ENCODE measurements around the gene ORAI3. TPM values are rescaled to one million over a fixed set of nuclear protein-coding genes. Genes with fewer than 3 reads are reported as not detected.

ORAI3 gene
- total RNA-seq, 1 experiment from 2014 or later = 9.0 TPM

- TF ChIP-seq CBX3 (IDR thresholded peaks at IDR 0.05; ENCODE audit: low read depth) (no peak), ELF1 (IDR thresholded peaks at IDR 0.05; ENCODE audit: borderline replicate concordance, low read depth) (no peak)
Observed at GRCh38 chr16:30899794-30900193, 49.1 kb upstream of the ORAI3 start (continued).

GRCh38 chr16:30900588-30900987 is 48.3 kb upstream of the ORAI3 start:
- Histone ChIP-seq H3K4me3 (replicated peaks in 1 of 2; ENCODE audit: low read depth in 1 of 2, low read length in 2 of 2) (no peak overlapping the region), H3K27me3 (ENCODE audit: insufficient read depth, low read length) (no peaks in the 10 kb centered on the region), H2AFZ (ENCODE audit: low read depth, low read length, poor library complexity, severe bottlenecking) (no peak overlapping the region), H4K20me1 (ENCODE audit: insufficient read depth) (no peaks in the 10 kb centered on the region), H3K9ac (ENCODE audit: low read length) (no peak overlapping the region), H3K27ac (ENCODE audit: low read depth, low read length) (no peak overlapping the region), H3K36me3 (ENCODE audit: control insufficient read depth in 1 of 2, insufficient read depth in 2 of 2, low read length in 2 of 2) (no peaks in the 10 kb centered on the region), H3K4me1 (ENCODE audit: control insufficient read depth in 1 of 2, insufficient read depth in 2 of 2, low read length in 2 of 2) (peaks cover 21 to 53% of the 10 kb centered on the region in 2 experiments; a peak in 3 of 4 replicates), H3K9me3 (ENCODE audit: control insufficient read depth in 1 of 2, insufficient read depth in 1 of 2, low read depth in 1 of 2, low read length in 2 of 2) (no peaks in the 10 kb centered on the region), H3K79me2 (ENCODE audit: insufficient read depth, low read length) (no peaks in the 10 kb centered on the region), H3K9me2 (ENCODE audit: insufficient read depth) (no peaks in the 10 kb centered on the region), H3K4me2 (ENCODE audit: low read length) (0 out of 2 replicates have a peak overlapping the region, but pooled peaks have one; percentile 78)
- no TSS peak for BruUV-seq (replicated peaks)
- DNase-seq (ENCODE audit: low read depth, low spot score) (no peak), ATAC-seq (no peak)
- RAD21 ChIA-PET (ENCODE audit: low non-redundant PET in 1 of 2, low total read pairs in 2 of 2, uncharacterized antibody in 2 of 2, unreplicated experiment in 2 of 2) = interaction anchor here in 1 of 2 experiments (2.1 kb wide), 1 partner anchor 56 kb away, joined by 5 read pairs; no protein-coding TSS in a partner anchor
- intact Hi-C loops (cut with micrococcal nuclease) = loop anchor here (5.0 kb wide), 1 partner anchor 58 kb away; no protein-coding TSS in a partner anchor
- no peak for TF ChIP-seq YY1 (IDR thresholded peaks at IDR 0.05; ENCODE audit: extremely low read depth, insufficient replicate concordance, low read depth, low read length)
- no peak for TF ChIP-seq ZFX (IDR thresholded peaks at IDR 0.05)
- no peak for TF ChIP-seq TCF7L2 (IDR thresholded peaks at IDR 0.05; ENCODE audit: borderline replicate concordance, extremely low read depth, insufficient read depth, insufficient read length)
- TF ChIP-seq, protein P1, sequence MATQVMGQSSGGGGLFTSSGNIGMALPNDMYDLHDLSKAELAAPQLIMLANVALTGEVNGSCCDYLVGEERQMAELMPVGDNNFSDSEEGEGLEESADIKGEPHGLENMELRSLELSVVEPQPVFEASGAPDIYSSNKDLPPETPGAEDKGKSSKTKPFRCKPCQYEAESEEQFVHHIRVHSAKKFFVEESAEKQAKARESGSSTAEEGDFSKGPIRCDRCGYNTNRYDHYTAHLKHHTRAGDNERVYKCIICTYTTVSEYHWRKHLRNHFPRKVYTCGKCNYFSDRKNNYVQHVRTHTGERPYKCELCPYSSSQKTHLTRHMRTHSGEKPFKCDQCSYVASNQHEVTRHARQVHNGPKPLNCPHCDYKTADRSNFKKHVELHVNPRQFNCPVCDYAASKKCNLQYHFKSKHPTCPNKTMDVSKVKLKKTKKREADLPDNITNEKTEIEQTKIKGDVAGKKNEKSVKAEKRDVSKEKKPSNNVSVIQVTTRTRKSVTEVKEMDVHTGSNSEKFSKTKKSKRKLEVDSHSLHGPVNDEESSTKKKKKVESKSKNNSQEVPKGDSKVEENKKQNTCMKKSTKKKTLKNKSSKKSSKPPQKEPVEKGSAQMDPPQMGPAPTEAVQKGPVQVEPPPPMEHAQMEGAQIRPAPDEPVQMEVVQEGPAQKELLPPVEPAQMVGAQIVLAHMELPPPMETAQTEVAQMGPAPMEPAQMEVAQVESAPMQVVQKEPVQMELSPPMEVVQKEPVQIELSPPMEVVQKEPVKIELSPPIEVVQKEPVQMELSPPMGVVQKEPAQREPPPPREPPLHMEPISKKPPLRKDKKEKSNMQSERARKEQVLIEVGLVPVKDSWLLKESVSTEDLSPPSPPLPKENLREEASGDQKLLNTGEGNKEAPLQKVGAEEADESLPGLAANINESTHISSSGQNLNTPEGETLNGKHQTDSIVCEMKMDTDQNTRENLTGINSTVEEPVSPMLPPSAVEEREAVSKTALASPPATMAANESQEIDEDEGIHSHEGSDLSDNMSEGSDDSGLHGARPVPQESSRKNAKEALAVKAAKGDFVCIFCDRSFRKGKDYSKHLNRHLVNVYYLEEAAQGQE (IDR thresholded peaks at IDR 0.05; ENCODE audit: low read depth) = no peak
- no peak for TF ChIP-seq MAX (IDR thresholded peaks at IDR 0.05)
- TF ChIP-seq EZH2phosphoT487 (IDR thresholded peaks at IDR 0.05; ENCODE audit: borderline replicate concordance) = no peak
- TF ChIP-seq CEBPB (IDR thresholded peaks at IDR 0.05; ENCODE audit: low read depth) = no peak
- TF ChIP-seq SIN3A (IDR thresholded peaks at IDR 0.05; ENCODE audit: low read depth) = no peak
- TF ChIP-seq, protein P2, sequence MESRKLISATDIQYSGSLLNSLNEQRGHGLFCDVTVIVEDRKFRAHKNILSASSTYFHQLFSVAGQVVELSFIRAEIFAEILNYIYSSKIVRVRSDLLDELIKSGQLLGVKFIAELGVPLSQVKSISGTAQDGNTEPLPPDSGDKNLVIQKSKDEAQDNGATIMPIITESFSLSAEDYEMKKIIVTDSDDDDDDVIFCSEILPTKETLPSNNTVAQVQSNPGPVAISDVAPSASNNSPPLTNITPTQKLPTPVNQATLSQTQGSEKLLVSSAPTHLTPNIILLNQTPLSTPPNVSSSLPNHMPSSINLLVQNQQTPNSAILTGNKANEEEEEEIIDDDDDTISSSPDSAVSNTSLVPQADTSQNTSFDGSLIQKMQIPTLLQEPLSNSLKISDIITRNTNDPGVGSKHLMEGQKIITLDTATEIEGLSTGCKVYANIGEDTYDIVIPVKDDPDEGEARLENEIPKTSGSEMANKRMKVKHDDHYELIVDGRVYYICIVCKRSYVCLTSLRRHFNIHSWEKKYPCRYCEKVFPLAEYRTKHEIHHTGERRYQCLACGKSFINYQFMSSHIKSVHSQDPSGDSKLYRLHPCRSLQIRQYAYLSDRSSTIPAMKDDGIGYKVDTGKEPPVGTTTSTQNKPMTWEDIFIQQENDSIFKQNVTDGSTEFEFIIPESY (IDR thresholded peaks at IDR 0.05; ENCODE audit: extremely low read depth, insufficient replicate concordance, low read length) = no peak
- no peak for TF ChIP-seq SP1 (IDR thresholded peaks at IDR 0.05; ENCODE audit: low read depth)
- TF ChIP-seq RAD21 (IDR thresholded peaks at IDR 0.05; ENCODE audit: low read depth) = no peak
- no peak for TF ChIP-seq POLR2A (IDR thresholded peaks at IDR 0.05; ENCODE audit: borderline replicate concordance, extremely low read depth, insufficient read depth, insufficient read length)
- no peak for TF ChIP-seq SRF (IDR thresholded peaks at IDR 0.05; ENCODE audit: low read depth)
- TF ChIP-seq POLR2AphosphoS5 (IDR thresholded peaks at IDR 0.05; ENCODE audit: low read depth, low read length) = no peak
- TF ChIP-seq ZNF274 (IDR thresholded peaks at IDR 0.05; ENCODE audit: low read depth, low read length) = no peak
- TF ChIP-seq EZH2 (IDR thresholded peaks at IDR 0.05) = no peak
- POLR2A ChIA-PET = no interaction called here
- CTCF ChIA-PET = interaction anchor here (2.5 kb wide), 1 partner anchor 56 kb away, joined by 13 read pairs; no protein-coding TSS in a partner anchor
